ENCODE measurements around the gene CCDC102B. TPM values are rescaled to one million over a fixed set of nuclear protein-coding genes. Genes with fewer than 3 reads are reported as not detected.

Gene CCDC102B
- total RNA-seq, 4 donors from 2014 or later, result 12.9 to 17.1 (median 16.2) TPM

DNA sequence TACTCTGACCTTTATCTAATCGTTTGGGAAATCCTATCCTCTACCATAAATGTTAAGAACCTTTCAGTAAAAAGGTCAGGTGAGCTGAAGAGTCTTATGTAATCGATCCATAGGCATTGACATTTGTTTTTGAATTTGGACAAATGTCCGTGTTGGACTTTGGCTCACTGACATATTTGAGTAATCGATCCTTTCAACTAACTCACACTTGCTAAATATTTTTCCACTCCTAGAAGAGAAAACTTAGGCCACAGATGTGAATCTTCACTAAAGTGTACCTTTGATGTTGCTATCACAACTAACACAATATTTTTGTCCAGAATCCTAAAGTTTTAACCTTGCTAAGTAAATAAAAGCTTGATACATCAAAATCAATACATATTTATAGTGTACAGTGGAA is 89.5 kb downstream of the CCDC102B start:
- no peak for TF ChIP-seq POLR2A (IDR thresholded peaks at IDR 0.05)
- TF ChIP-seq, protein P1, sequence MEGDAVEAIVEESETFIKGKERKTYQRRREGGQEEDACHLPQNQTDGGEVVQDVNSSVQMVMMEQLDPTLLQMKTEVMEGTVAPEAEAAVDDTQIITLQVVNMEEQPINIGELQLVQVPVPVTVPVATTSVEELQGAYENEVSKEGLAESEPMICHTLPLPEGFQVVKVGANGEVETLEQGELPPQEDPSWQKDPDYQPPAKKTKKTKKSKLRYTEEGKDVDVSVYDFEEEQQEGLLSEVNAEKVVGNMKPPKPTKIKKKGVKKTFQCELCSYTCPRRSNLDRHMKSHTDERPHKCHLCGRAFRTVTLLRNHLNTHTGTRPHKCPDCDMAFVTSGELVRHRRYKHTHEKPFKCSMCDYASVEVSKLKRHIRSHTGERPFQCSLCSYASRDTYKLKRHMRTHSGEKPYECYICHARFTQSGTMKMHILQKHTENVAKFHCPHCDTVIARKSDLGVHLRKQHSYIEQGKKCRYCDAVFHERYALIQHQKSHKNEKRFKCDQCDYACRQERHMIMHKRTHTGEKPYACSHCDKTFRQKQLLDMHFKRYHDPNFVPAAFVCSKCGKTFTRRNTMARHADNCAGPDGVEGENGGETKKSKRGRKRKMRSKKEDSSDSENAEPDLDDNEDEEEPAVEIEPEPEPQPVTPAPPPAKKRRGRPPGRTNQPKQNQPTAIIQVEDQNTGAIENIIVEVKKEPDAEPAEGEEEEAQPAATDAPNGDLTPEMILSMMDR (IDR thresholded peaks at IDR 0.05), result no peak
- Histone ChIP-seq H3K4me3 (replicated peaks in 1 of 3) (no peak overlapping the region), H3K36me3 (no peaks in the 10 kb centered on the region), H3K4me1 (no peaks in the 10 kb centered on the region), H3K9me3 (no peaks in the 10 kb centered on the region), H3K27ac (no peak overlapping the region), H3K27me3 (no peaks in the 10 kb centered on the region)
- 86 to 92% methylated on average over 4 of the region's 4 CpGs for WGBS, 2 donors
- no peak for DNase-seq
- intact Hi-C loops (cut with DNase I), result no loop called here

DNA sequence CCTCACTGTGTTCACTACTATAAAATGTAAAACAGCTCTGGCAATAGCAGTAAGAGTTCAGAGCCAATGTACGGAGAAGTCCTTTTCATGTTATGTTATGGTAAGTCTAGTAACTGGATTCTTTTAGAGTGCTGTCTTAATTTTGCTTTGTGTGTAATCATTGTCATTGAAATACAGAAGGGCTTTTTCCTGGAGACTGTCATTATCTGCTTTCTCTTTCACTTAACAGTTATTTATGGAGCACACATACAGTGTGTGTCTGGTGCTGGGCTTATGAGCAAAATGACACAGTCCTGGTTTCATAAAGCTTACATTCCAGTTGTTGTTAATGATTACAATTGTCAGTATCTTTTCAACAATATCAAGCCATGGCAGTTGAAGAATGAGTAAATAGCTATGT is 95.5 kb downstream of the CCDC102B start:
- intact Hi-C loops (cut with DNase I), result no loop called here
- TF ChIP-seq POLR2A (IDR thresholded peaks at IDR 0.05), result no peak
- TF ChIP-seq, protein P1 (IDR thresholded peaks at IDR 0.05), result no peak
- Histone ChIP-seq H3K9me3 (no peaks in the 10 kb centered on the region), H3K4me1 (no peaks in the 10 kb centered on the region), H3K36me3 (no peaks in the 10 kb centered on the region), H3K4me3 (replicated peaks in 1 of 3) (no peak overlapping the region), H3K27me3 (no peaks in the 10 kb centered on the region), H3K27ac (no peak overlapping the region)
- 97 to 98% methylated on average over 1 of the region's 1 CpG for WGBS, 2 donors
- no peak for DNase-seq

DNA sequence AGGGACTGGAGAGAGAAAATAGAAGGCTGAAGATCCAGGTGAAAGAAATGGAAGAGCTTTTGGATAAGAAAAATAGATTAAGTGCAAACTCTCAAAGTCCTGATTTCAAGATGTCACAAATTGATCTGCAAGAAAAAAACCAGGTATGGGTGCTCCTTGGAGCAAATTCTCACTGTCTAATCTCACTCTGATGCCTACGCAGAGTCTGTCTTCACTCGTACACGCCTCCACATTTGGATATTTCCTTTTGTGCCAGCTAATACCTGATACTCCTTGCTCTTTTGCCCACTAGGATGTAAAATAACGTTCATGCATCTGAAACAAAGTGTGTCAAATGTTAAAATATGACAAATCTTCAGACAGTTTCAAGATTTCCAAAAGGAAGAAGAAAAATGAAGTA is 99.4 kb downstream of the CCDC102B start:
- Histone ChIP-seq H3K27me3 (no peaks in the 10 kb centered on the region), H3K4me3 (replicated peaks in 1 of 3) (no peak overlapping the region), H3K36me3 (no peaks in the 10 kb centered on the region), H3K27ac (no peak overlapping the region), H3K9me3 (no peaks in the 10 kb centered on the region), H3K4me1 (no peaks in the 10 kb centered on the region)
- WGBS, 2 donors, result 85 to 88% methylated on average over 4 of the region's 4 CpGs
- TF ChIP-seq, protein P1 (IDR thresholded peaks at IDR 0.05), result no peak
- TF ChIP-seq POLR2A (IDR thresholded peaks at IDR 0.05), result no peak
- DNase-seq, result no peak
- intact Hi-C loops (cut with DNase I), result no loop called here

DNA sequence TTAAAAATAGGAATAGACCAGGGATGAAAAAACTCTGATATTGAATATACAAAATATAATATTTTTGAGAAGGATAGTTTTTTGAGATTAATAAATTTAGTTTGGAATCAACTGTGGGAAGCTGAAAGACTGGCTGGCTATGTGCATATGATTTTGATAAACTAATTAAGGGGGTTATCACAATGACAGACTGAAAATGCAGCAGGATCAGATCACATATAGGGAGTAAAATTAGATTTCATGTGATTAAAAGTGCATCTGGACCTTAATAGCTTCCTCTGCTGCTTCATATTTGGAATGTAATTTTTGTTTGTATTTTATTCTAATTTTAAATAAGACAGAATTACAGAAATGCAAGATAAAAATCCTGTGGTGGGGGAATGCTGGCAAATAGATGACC is 111.7 kb downstream of the CCDC102B start:
- intact Hi-C loops (cut with DNase I), result no loop called here
- no peaks in the 10 kb centered on the region for H3K4me1 ChIP-seq
- H3K27ac ChIP-seq, result no peak overlapping the region
- DNase-seq, result no peak
- TF ChIP-seq, protein P1 (IDR thresholded peaks at IDR 0.05), result no peak
- TF ChIP-seq POLR2A (IDR thresholded peaks at IDR 0.05), result no peak
- H3K9me3 ChIP-seq, result no peaks in the 10 kb centered on the region
- H3K36me3 ChIP-seq, result no peaks in the 10 kb centered on the region
- H3K27me3 ChIP-seq, result no peaks in the 10 kb centered on the region
- no peak overlapping the region for H3K4me3 ChIP-seq (replicated peaks in 1 of 3)

DNA sequence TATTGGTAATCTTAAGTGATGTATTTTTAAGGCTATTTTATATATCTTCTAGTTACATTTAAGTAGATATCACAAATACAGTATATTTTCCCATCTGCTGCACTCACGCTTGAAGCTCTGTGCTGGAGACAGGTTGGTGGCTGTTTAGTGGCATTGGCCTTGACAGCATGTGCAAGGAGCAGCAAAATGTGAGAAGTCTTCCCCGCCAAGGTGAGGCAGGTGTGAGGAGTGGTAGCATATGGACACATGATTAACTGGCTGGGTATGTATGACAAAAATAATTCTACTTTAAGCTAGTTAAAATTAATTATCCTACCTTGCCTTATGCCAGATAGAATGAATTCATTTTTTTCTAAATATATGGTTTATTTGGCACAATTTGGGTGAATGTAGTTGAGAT is 117.2 kb downstream of the CCDC102B start:
- Histone ChIP-seq H3K4me3 (replicated peaks in 1 of 3) (no peak overlapping the region), H3K9me3 (no peaks in the 10 kb centered on the region), H3K36me3 (no peaks in the 10 kb centered on the region), H3K27me3 (no peaks in the 10 kb centered on the region), H3K27ac (no peak overlapping the region), H3K4me1 (no peaks in the 10 kb centered on the region)
- intact Hi-C loops (cut with DNase I), result no loop called here
- TF ChIP-seq, protein P1 (IDR thresholded peaks at IDR 0.05), result no peak
- TF ChIP-seq POLR2A (IDR thresholded peaks at IDR 0.05), result no peak
- WGBS, 2 donors, result 95 to 96% methylated on average over 2 of the region's 2 CpGs
- DNase-seq, result no peak

Measured in thyroid gland (tissue), 4 donors.